Measurements from ENCODE around the gene ZNF185. TPM values are rescaled to one million over a fixed set of nuclear protein-coding genes. Genes with fewer than 3 reads are reported as not detected.

The ZNF185 gene
- total and polyA plus RNA-seq, 2 of the 8 experiments (the other 6 are each of a cell fraction or from before 2014, with no cell fraction given), result 15.6 to 20.1 TPM

Other genes with a start within 250 kb of the ZNF185 start
- gene MAGEA3, start 199.3 kb upstream of the ZNF185 start, total RNA-seq (2021; fragmentation: NEBNext Ultra II Directional; extraction: Animal tissue kit (Norgen Biotek cat#: 25700)), result not detected in 2 replicates
- 0.06 TPM in 1 of 2 replicates, not detected in the other for gene MAGEA3, start 199.3 kb upstream of the ZNF185 start, polyA plus RNA-seq (2011; rRNA removed)
- gene CSAG2, start 188.8 kb upstream of the ZNF185 start, total RNA-seq (2021; fragmentation: NEBNext Ultra II Directional; extraction: Animal tissue kit (Norgen Biotek cat#: 25700)), result not detected in 2 replicates
- 0.17 and 0.39 TPM in 2 replicates for gene CSAG2, start 188.8 kb upstream of the ZNF185 start, polyA plus RNA-seq (2011; rRNA removed)
- 0.29 TPM in 1 of 2 replicates, not detected in the other for gene MAGEA2B, start 183.4 kb upstream of the ZNF185 start, total RNA-seq (2021; fragmentation: NEBNext Ultra II Directional; extraction: Animal tissue kit (Norgen Biotek cat#: 25700))
- gene MAGEA2B, start 183.4 kb upstream of the ZNF185 start, polyA plus RNA-seq (2011; rRNA removed), result 1.3 and 1.6 TPM in 2 replicates
- gene CSAG1, start 164.3 kb upstream of the ZNF185 start, total RNA-seq (2021; fragmentation: NEBNext Ultra II Directional; extraction: Animal tissue kit (Norgen Biotek cat#: 25700)), result not detected in 2 replicates
- gene CSAG1, start 164.3 kb upstream of the ZNF185 start, polyA plus RNA-seq (2011; rRNA removed), result not detected in 2 replicates
- gene MAGEA12, start 164.3 kb upstream of the ZNF185 start, total RNA-seq (2021; fragmentation: NEBNext Ultra II Directional; extraction: Animal tissue kit (Norgen Biotek cat#: 25700)), result not detected in 2 replicates
- not detected in 2 replicates for gene MAGEA12, start 164.3 kb upstream of the ZNF185 start, polyA plus RNA-seq (2011; rRNA removed)
- not detected in 2 replicates for gene MAGEA2, start 144.2 kb upstream of the ZNF185 start, total RNA-seq (2021; fragmentation: NEBNext Ultra II Directional; extraction: Animal tissue kit (Norgen Biotek cat#: 25700))
- 0.77 and 1.4 TPM in 2 replicates for gene MAGEA2, start 144.2 kb upstream of the ZNF185 start, polyA plus RNA-seq (2011; rRNA removed)
- gene CSAG3, start 138.8 kb upstream of the ZNF185 start, total RNA-seq (2021; fragmentation: NEBNext Ultra II Directional; extraction: Animal tissue kit (Norgen Biotek cat#: 25700)), result not detected in 2 replicates
- gene CSAG3, start 138.8 kb upstream of the ZNF185 start, polyA plus RNA-seq (2011; rRNA removed), result 0.12 and 0.20 TPM in 2 replicates
- not detected in 2 replicates for gene MAGEA6, start 128.4 kb upstream of the ZNF185 start, total RNA-seq (2021; fragmentation: NEBNext Ultra II Directional; extraction: Animal tissue kit (Norgen Biotek cat#: 25700))
- gene MAGEA6, start 128.4 kb upstream of the ZNF185 start, polyA plus RNA-seq (2011; rRNA removed), result 0.08 and 0.17 TPM in 2 replicates
- 24.2 and 24.3 TPM in 2 replicates for gene CETN2, start 67.3 kb upstream of the ZNF185 start, total RNA-seq (2021; fragmentation: NEBNext Ultra II Directional; extraction: Animal tissue kit (Norgen Biotek cat#: 25700))
- gene CETN2, start 67.3 kb upstream of the ZNF185 start, polyA plus RNA-seq (2011; rRNA removed), result 7.6 and 13.1 TPM in 2 replicates
- 30.5 and 31.5 TPM in 2 replicates for gene NSDHL, start 67.0 kb upstream of the ZNF185 start, total RNA-seq (2021; fragmentation: NEBNext Ultra II Directional; extraction: Animal tissue kit (Norgen Biotek cat#: 25700))
- gene NSDHL, start 67.0 kb upstream of the ZNF185 start, polyA plus RNA-seq (2011; rRNA removed), result 26.8 and 34.6 TPM in 2 replicates
- 0.11 and 0.27 TPM in 2 replicates for gene PNMA5, start 96.0 kb downstream of the ZNF185 start, total RNA-seq (2021; fragmentation: NEBNext Ultra II Directional; extraction: Animal tissue kit (Norgen Biotek cat#: 25700))
- 0.11 and 0.14 TPM in 2 replicates for gene PNMA5, start 96.0 kb downstream of the ZNF185 start, polyA plus RNA-seq (2011; rRNA removed)
- 6.9 and 7.8 TPM in 2 replicates for gene PNMA3, start 158.4 kb downstream of the ZNF185 start, total RNA-seq (2021; fragmentation: NEBNext Ultra II Directional; extraction: Animal tissue kit (Norgen Biotek cat#: 25700))
- 3.3 and 4.7 TPM in 2 replicates for gene PNMA3, start 158.4 kb downstream of the ZNF185 start, polyA plus RNA-seq (2011; rRNA removed)
- gene PNMA6A, start 174.4 kb downstream of the ZNF185 start, total RNA-seq (2021; fragmentation: NEBNext Ultra II Directional; extraction: Animal tissue kit (Norgen Biotek cat#: 25700)), result 5.7 and 6.0 TPM in 2 replicates
- 2.2 and 3.2 TPM in 2 replicates for gene PNMA6A, start 174.4 kb downstream of the ZNF185 start, polyA plus RNA-seq (2011; rRNA removed)

Data from H1 (cell line).